Measurements from ENCODE around the gene TIRAP. TPM values are rescaled to one million over a fixed set of nuclear protein-coding genes. Genes with fewer than 3 reads are reported as not detected.

TIRAP gene
- total RNA-seq, 4 donors from 2014 or later = 8.6 to 15.2 (median 12.6) TPM

DNA sequence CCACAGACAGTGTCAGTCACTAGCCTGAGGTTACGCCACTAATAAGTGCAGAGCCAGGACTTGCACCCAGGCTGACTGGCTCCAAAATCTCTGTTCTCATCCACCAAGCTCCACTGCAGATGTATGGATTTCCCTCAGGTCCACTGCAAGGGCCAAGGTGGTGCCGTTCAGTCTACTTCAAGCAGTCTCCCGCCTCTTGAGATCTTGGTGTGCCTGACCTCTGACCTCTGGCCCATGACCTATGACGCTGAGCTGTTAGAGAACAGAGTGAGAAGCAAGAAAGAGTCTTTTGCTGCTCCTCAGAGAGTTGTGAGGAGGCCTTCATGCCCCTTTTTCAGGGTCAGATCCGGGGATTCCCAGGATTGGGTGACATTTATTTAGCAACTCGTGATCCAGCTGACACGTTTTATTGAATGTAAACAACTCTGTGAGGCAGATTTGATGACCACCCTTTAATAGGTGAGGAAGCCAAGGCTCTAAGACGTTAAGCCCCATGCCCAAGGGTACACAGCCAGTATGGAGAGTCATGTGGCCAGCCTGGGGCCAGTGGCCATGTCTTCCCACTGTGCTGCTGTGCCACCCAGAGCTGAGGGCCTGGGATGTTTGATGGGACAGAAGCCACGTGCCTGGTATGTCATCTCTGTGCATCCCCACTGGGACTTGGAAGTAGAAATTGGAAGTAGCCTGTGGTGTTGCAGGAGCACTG is 46.2 kb downstream of the TIRAP start:
- Histone ChIP-seq H3K27ac (no peak overlapping the region), H3K4me3 (no peak overlapping the region), H3K27me3 (no peaks in the 10 kb centered on the region), H3K36me3 (peaks cover 11% of the 10 kb centered on the region), H3K9me3 (no peaks in the 10 kb centered on the region), H3K4me1 (peaks cover 24% of the 10 kb centered on the region)
- WGBS = 72% methylated on average over 8 of the region's 9 CpGs
- TF ChIP-seq POLR2AphosphoS5 (IDR thresholded peaks at IDR 0.05) (no peak), EP300 (IDR thresholded peaks at IDR 0.05) (no peak), POLR2A (IDR thresholded peaks at IDR 0.05) (no peak)
- TF ChIP-seq, protein P1, sequence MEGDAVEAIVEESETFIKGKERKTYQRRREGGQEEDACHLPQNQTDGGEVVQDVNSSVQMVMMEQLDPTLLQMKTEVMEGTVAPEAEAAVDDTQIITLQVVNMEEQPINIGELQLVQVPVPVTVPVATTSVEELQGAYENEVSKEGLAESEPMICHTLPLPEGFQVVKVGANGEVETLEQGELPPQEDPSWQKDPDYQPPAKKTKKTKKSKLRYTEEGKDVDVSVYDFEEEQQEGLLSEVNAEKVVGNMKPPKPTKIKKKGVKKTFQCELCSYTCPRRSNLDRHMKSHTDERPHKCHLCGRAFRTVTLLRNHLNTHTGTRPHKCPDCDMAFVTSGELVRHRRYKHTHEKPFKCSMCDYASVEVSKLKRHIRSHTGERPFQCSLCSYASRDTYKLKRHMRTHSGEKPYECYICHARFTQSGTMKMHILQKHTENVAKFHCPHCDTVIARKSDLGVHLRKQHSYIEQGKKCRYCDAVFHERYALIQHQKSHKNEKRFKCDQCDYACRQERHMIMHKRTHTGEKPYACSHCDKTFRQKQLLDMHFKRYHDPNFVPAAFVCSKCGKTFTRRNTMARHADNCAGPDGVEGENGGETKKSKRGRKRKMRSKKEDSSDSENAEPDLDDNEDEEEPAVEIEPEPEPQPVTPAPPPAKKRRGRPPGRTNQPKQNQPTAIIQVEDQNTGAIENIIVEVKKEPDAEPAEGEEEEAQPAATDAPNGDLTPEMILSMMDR (IDR thresholded peaks at IDR 0.05) = no peak
- no peak for DNase-seq (ENCODE audit: low spot score in 2 of 2)

DNA sequence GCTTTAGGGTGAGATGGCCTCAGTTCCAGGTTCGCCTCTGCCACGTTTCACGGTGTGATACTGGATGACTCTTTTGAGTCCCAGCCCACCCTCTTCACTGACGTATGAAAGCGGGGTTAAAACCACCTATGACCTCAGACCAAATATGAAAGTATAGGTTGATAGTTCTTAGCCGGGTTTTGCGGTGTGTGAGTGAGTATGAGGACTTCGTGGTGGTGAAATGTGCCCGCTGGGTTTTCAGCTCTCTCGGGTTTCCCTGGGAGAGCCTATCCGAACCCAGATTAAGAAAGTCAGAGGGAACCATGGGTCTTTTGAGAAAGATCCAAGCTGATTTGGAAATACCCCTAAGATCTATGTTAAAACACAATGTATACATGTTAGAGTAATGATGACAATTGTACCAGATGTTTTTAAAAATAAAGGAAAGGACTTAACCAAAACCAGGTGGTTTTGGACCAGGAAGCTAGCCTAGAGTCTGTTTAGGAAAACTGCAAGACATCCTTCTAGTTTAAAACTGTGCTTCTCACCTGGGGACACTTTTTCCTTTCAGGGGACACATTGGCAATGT is 46.8 kb downstream of the TIRAP start:
- TF ChIP-seq, protein P1 (IDR thresholded peaks at IDR 0.05) = no peak
- TF ChIP-seq POLR2A (IDR thresholded peaks at IDR 0.05) (no peak), POLR2AphosphoS5 (IDR thresholded peaks at IDR 0.05) (no peak), EP300 (IDR thresholded peaks at IDR 0.05) (no peak)
- 87% methylated on average over 11 of the region's 11 CpGs for WGBS
- DNase-seq (ENCODE audit: low spot score in 2 of 2) = no peak
- no peak overlapping the region for H3K27ac ChIP-seq
- no peaks in the 10 kb centered on the region for H3K27me3 ChIP-seq
- peaks cover 11% of the 10 kb centered on the region for H3K36me3 ChIP-seq
- H3K9me3 ChIP-seq = no peaks in the 10 kb centered on the region
- peaks cover 24% of the 10 kb centered on the region for H3K4me1 ChIP-seq
- H3K4me3 ChIP-seq = no peak overlapping the region

DNA sequence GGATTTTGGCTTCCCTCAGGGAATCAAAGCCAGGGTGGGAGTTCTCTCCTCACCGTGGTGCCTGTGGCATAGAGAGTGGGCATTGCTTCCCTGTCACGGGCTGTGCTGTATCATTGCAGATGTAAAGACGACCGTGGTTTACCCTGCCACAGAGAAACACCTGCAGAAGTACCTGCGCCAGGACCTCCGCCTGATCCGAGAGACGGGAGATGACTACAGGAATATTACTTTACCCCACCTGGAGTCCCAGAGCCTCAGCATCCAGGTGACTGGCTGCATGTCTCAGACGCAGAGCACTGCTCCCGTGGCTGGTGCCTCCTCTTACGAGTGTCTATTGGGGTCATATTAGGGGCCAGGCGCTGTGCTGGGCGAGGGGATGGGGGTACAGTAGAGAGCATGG is 48.4 kb downstream of the TIRAP start:
- Histone ChIP-seq H3K4me1 (peaks cover 24% of the 10 kb centered on the region), H3K27ac (no peak overlapping the region), H3K36me3 (peaks cover 11% of the 10 kb centered on the region), H3K9me3 (no peaks in the 10 kb centered on the region), H3K27me3 (no peaks in the 10 kb centered on the region), H3K4me3 (no peak overlapping the region)
- DNase-seq (ENCODE audit: low spot score in 2 of 2) = peak in 1 of 2 donors; percentile 56
- no peak for TF ChIP-seq POLR2AphosphoS5 (IDR thresholded peaks at IDR 0.05)
- TF ChIP-seq EP300 (IDR thresholded peaks at IDR 0.05) = no peak
- no peak for TF ChIP-seq POLR2A (IDR thresholded peaks at IDR 0.05)
- TF ChIP-seq, protein P1 (IDR thresholded peaks at IDR 0.05) = no peak
- WGBS = 100% methylated on average over 4 of the region's 13 CpGs

DNA sequence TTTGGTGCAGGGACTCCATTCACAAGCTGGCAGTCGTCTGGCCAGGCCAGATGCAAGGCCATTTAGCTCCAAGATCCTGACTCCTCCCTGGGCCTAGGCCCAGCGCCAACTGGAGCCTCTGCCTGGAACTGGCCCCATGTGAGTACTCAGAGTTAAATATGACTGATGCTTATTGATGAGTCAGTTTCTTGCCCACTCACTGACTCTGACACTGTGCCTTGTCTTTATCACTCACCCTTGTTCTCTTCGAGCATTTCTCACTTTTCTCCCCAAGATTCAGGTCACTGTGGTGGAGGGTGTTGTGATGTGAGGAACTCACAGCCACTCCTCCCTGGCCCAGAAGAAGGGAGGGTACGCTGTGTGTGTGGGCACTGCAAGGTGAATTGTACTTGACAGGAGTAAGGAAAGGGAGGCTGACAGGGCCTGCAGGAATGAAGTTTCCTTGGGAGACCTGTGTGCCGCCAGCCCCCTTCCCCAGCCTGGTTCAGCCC is 49.4 kb downstream of the TIRAP start:
- no peaks in the 10 kb centered on the region for H3K9me3 ChIP-seq
- no peaks in the 10 kb centered on the region for H3K27me3 ChIP-seq
- no peak overlapping the region for H3K27ac ChIP-seq
- H3K36me3 ChIP-seq = peaks cover 12% of the 10 kb centered on the region
- peak; percentile 55 to 86 for DNase-seq (ENCODE audit: low spot score in 2 of 2)
- WGBS = 55% methylated on average over 5 of the region's 5 CpGs
- H3K4me3 ChIP-seq = no peak overlapping the region
- peaks cover 24% of the 10 kb centered on the region for H3K4me1 ChIP-seq
- TF ChIP-seq POLR2AphosphoS5 (IDR thresholded peaks at IDR 0.05) = no peak
- TF ChIP-seq EP300 (IDR thresholded peaks at IDR 0.05) = no peak
- TF ChIP-seq POLR2A (IDR thresholded peaks at IDR 0.05) = no peak
- TF ChIP-seq, protein P1 (IDR thresholded peaks at IDR 0.05) = no peak

GRCh38 chr11:126333142-126333541 is 50.2 kb downstream of the TIRAP start:
- peaks cover 19% of the 10 kb centered on the region for H3K4me1 ChIP-seq
- H3K36me3 ChIP-seq = peaks cover 17% of the 10 kb centered on the region
- H3K4me3 ChIP-seq = no peak overlapping the region
- 92% methylated on average over 7 of the region's 7 CpGs for WGBS
- no peak overlapping the region for H3K27ac ChIP-seq
- no peaks in the 10 kb centered on the region for H3K9me3 ChIP-seq
- H3K27me3 ChIP-seq = no peaks in the 10 kb centered on the region
- DNase-seq (ENCODE audit: low spot score in 2 of 2) = no peak
- TF ChIP-seq, protein P1 (IDR thresholded peaks at IDR 0.05) = no peak
- TF ChIP-seq EP300 (IDR thresholded peaks at IDR 0.05) (no peak), POLR2A (IDR thresholded peaks at IDR 0.05) (no peak), POLR2AphosphoS5 (IDR thresholded peaks at IDR 0.05) (no peak)
